ENCODE measurements around the gene PTGFR.

Gene PTGFR

DNA sequence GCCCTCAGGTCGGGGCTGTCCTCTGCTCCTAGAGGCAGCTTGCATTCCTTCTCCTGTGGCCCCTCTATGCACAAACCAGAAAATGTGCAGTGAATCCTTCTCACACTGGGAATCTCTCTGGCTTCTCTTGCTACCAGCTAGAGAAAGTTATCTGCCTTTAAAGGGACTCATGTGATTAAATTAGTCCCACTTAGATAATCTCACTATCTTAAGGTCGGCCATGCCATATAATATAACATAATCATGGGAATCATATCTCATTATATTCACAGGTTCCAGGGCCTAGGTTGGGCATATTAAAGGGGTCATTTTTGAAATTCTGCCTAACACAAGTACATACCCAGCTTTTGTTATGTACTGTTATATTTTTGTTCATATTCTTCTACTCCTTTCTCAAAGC is 31.4 kb downstream of the PTGFR start:
- DNase-seq, result no peak

DNA sequence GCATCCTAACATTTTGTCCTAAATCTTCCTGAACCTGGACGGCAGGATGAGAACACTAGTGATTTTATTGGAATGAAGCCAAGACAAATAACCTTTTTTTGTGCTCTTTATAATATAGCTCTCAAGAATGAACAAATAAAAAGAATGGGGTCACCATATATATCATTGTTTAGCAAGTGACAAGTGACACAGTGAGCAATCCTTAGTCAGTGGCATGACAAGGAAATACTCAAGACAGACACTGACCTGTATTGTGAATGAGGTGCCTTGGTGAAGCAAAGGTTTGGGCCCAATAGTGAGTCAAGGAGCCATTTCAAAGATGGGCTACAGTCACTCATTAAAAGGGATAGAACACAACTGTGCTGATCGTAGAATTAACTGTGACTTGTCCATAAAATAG is 35.7 kb downstream of the PTGFR start:
- no peak for DNase-seq

DNA sequence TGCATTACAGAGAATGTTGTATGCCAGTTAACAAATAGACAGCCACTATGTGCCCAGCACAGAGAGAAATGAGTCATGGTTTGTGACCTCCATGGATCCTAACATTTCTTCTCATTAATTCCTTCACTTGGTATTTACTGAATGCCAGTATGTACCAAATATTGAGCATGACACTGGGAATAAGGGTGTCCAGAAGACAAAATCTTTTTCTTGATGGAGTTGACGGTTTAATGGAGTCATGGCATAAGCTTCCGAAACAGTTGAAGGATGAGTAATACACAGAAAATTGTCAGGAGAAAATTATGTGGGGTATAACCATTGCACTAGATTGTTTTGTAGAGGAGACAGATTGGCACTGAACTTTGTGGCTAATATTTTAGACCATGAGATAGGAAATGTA is 36.9 kb downstream of the PTGFR start:
- DNase-seq, result no peak

DNA sequence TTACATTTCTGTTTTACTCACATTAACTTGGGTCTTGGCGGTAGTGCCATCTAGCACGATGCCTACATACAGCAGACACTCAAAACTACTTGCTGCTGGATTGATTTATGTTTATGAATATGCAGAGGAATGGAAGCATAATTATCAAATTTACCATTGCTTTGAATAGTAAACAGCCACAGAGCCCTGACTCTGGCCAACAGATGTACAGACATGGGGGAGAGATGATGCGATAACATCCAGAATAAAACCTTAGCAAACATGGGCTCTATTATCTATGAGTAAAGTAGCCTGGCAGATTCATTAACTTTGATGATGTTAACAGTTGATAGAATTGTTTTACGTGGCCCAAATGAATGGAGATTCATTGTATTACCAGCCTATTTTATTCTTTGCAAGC is 42.8 kb downstream of the PTGFR start:
- DNase-seq, result no peak

DNA sequence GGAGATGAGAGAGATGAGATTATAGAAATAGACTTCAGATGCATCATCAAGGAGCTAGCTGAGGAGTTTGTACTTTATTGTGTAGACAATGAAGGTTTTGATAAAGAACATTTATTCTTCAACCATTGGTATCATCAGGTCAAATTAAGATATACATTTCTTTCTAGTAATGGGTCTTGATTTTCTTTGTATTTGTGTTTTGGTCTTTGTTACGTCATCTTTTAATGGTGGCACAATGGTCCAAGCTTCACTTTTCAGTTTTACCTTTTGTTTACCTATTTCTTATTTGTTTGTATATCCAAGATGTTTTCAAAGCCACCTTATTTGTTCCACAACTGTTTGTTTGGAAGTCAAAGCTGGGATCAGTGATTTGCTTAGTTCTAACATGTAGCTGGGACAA is 44.5 kb downstream of the PTGFR start:
- DNase-seq, result no peak

DNA sequence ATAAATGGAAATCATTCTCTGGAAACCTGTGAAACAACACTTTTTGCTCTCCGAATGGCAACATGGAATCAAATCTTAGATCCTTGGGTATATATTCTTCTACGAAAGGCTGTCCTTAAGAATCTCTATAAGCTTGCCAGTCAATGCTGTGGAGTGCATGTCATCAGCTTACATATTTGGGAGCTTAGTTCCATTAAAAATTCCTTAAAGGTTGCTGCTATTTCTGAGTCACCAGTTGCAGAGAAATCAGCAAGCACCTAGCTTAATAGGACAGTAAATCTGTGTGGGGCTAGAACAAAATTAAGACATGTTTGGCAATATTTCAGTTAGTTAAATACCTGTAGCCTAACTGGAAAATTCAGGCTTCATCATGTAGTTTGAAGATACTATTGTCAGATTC is 45.7 kb downstream of the PTGFR start:
- peak; percentile 71 for DNase-seq

DNA sequence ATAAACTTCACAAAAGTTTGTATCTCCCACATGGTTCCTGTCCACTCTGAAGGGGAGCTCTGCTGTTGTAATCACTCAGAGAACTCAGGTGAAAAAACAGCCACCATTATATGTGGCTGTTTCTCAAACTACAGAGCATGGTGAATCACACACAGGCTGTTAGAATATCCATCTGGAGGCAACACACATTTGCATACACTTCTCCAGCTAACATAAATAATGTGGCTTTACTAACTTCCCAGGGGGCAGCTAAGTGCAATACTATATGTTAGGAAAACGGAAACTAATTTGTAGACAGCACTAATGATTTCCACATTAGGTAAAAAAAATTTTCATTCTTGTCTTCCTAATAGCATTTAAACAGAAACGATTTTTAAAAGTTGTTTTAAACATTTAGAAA is 49.3 kb downstream of the PTGFR start:
- DNase-seq, result peak; percentile 64

DNA sequence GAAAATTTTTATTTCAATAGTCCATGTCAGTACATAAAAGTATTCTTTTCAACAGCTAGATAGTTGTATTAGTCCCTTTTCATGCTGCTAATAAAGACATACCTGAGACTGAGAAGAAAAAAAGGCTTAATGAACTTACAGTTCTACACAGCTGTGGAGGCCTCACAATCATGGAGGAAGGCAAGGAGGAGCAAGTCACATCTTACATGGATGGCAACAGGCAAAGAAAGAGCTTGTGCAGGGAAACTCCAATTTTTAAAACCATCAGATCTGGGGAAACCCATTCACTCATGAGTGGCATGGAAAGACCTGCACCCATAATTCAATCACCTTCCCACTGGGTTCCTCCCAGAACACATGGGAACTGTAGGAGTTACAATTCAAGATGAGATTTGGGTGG is 50.7 kb downstream of the PTGFR start:
- no peak for DNase-seq

DNA sequence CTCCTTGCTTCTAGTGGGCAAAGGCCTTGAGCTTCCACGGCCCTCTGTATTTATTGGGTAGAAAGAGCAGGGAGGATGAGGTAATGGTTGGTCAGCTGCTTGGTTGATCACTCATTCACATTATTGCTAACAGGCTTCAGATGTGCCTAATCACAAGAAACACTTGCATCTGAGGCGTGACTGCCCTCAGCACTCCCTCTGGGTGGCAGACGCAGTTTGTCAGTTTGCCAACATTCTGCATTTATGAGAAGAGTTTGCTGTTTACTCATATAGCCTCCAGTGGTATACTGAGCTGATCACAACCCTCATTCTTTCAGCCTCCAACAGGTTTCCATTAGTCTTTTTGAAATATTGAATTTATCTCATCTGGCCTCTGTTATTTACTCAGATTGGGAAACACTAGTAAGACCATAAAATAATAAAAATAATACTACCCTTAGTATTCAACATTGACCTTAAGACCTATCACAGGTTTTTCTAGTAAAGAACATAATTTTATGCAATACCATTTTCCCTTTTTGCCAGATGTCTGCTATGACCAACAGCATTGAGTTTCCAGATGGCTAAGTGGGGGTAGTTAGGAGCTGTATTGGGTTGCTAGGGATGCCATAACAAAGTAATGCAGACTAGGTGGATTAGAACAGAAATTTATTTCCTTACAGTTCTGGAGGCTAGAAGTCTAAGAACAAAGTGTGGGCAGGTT is 53.3 kb downstream of the PTGFR start:
- DNase-seq, result peak; percentile 7

DNA sequence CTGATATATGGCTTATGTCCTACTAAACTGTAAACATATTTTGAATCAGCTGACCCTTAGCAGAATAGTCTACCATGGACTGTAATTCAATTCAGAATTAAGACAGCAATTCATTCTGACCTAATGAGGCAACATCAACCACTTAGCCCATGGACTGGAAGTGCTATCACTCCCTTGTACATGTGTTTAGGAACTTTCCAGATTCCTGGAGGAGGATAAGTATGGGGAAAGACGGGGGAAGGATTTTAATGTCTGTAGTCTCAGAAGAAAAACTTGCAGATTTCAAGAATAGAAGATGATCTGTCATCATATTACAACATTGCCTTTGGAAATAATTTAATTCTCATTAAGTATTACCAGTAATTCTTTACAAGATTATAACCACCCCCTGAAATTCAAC is 56.3 kb downstream of the PTGFR start:
- no peak for DNase-seq

DNA sequence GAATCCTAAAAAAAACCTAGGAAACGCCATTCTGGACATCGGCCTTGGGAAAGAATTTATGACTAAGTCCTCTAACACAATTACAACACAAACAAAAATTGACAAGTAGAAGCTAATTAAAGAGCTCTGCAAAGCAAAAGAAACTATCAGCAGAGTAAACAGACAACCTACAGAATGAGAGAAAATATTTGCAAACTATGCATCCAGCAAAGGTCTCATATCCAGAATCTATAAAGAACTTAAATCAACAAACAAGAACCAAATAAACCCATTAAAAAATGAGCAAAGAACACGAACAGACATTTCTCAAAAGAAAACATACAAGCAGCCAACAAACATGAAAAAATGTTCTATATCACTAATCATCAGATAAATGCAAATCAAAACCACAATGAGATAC is 58.6 kb downstream of the PTGFR start:
- no peak for DNase-seq

DNA sequence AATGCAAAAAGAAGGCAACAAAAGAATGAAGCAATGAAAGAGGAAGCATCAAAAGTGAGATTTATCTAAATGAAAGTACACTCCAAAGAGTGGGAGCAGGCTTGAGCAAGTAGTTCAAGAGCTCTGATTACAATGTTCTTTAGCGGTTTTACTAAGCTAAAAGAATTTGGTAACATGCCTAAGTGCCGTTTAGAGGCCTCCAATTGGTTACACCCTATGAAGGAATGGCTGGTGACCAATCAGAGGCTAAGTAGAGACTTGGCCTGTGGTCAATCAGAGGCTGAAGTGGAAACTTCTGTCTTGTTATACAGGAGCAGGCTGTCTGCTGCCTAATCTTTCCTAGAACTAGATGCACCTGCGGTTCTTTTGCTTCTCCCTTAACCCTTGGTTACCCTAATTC is 59.1 kb downstream of the PTGFR start:
- no peak for DNase-seq

DNA sequence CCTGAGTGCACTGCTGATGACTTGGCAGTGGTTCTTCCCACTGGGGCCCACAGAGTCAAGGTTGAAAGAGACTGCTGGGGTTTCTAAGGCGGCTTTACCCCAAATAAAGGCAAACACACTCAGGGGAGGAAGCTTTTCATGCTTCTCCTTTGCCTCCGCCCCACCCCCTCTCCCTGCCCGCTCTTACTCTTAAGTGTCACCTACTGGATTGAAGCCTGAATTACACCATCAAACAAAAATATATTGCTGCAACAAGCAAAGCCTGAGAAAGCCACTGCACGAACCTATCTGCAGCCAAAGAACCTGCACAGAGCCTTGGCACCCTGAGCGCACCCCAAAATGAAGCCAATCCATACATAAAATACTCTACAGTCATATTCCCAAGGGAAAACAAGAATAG is 63.1 kb downstream of the PTGFR start:
- DNase-seq, result no peak

DNA sequence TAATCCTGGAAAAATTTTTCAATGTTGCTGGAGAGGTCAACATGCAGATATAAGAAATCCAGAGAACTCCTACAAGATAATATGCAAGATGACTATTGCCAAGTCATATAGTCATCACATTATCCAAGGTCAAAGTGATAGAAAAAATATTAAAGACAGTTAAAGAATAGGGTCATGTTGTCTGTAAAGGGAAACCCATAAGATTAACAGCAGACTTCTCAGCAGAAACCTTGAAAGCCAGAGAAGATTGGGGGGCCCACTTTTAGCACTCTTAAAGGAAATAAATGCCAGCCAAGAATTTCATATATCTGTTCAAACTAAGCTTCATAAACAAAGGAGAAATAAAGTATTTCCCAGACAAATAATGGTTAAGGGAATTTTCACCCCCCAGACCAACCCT is 64.1 kb downstream of the PTGFR start:
- no peak for DNase-seq

DNA sequence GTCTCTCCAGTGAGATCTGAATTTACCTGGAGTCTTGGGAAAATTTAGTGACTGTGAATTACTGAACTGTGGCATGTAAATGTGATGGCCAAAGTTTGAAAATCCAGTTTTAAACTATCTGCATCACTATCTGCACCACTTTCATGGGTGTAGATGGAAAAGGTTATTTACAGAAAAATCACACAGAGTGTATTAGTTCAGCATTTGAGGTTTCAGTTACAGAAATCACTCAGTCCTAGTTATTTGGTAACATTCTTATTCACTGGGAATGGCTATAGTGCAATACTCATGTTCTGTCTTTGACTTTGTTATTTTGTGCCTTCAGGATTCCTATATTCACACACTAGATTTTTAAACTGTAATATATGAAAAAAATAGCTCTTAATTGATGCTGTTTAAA is 68.9 kb downstream of the PTGFR start:
- no peak for DNase-seq

DNA sequence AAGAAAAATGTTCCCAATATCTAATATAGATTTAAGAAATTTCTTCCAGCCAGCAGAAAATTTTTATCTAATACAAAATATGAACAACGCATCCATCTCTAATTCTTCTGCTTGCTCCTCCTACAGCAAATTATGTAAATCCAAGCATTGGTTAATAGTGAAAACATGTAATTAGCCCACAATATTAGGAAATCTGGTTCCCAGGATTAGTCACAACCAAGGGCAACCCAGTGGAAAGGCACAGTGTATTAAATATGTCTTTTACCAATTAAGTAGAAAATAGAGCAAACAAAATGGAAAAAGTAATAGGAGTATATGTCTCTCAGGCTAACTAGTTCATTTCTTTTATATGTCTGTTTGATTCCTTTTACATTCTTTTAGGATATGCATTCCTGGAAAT is 70.0 kb downstream of the PTGFR start:
- no peak for DNase-seq

DNA sequence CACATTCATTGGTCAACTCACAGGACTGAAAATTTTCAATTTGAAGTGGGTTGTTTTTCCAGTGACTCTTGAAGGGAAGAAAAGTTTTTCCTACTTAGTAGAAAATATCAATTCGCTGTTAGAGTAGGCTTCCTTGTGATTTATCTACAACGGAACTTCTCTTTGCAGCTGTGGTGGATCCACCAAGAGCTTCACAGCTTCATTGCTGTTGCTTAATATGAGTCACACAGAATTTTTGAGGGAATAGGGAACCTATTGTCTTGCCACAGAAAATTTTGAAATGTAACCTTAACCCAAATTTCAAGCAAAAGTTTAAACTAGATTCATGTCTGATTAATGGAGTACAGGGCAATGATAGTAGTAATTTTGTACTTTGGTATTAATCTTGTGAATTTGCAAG is 71.1 kb downstream of the PTGFR start:
- DNase-seq, result no peak

DNA sequence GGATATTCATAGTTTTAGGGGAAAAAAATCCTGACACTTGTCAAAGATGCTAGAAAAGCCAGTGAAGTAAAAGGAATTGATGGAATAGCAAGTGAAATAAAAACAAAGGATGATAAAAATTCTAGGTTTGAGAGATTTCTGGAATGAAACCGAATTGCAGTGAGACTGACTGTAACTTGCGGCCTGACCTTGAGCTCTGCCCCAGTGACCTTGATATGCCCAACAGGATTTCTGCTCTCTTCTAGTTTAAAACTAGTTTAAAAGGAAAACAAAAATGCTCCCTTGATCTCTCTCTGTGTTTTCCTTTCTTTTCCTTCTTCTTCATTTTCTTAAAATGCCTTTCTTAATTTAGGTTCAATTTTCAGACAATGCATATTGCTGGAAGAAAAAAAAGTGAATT is 74.6 kb downstream of the PTGFR start:
- no peak for DNase-seq

DNA sequence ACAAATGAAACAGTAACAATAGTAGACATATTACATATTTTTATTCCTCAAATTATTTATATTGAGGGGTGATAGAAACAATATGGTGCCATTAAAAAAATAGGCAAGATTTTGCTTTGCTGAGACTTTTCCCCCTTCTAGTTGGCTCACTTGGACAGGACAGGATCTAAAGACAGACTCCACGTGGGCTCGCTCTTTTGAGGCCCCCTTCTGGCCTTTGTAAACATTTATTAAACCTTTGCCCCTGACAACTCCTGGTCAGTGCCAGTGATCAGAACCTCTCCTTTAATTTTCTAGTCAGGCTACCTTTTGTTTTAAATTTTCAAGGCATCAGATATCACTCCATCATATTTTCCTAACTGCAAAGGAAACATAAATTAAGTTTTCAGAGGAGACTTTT is 79.8 kb downstream of the PTGFR start:
- DNase-seq, result peak; percentile 5

DNA sequence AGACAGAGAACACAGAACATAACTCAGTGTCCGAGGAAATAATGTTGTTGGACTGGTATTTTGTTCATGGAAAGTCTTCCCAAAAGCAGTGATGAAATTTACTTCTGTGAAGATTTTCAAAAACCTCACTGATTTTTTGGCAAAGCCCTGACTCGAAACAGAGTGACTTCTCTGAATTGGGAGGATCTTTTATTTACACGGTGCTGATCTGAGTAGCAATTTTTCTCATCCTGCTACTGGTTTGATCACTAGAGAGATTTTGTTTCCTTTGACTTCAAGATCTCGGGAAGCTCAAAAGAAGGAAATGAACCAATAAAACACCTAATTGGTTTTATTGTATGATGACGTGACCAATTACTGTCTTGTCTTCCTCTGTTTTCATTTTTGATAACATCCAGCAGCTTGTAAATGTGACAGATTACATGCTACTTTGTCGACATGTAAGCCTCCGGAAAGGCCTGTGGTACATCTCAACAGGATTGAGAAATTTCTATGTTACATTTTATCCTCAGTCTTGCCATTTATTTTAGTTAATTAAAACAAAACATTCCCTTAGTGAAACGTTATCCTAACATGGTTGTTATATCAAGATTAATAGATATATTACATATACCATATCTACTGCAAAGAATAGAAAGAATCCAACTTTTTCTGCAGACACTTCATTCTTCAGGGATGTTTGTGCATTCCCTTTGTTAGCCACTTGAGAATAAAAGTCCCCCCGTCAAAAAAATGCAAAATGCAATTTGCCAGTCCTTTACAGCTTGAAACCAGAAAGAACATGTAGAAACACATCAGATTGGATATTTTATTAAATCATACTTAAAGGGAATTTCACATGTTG is 86.7 kb downstream of the PTGFR start:
- peak; percentile 3 for DNase-seq

DNA sequence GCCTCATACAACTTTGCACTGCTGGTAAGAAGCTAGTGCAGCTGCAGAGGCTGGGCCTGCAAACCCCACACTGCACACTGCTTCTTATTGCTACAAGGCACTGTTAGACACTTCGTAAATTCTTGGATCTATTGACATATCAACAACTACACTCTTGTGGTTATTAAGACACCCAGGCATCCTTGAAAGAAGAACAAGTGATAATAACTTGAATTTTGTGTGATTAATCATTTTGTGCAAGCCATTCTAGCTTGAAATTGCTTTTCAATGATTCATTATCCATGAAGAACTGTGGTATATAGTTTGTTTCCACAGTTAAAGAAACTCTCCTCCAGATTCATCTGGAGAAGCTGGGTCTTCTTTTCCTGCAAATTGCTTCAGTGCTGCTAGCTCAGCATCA is 95.8 kb downstream of the PTGFR start:
- DNase-seq, result peak; percentile 69

DNA sequence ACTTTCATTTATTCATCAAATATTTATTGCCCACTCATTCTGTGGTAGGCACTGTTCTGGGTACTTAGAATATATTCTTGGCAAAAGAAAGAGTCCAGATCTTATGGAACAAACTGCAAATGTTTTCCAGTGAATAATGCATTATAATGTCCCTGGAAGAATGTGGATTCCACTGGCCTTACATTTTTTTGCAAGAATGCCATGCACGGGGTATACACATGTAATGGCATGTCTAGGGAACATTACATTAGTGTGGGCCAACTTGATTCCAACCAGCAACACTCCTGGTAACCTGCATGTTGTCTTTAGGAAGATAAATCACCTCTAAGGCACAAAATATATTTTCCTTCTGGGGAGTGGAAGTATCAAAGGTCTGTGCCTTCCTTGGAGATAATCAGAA is 96.4 kb downstream of the PTGFR start:
- no peak for DNase-seq
